HG02973 (cell line): ENCODE measurements around the gene NSMCE1.

ENCODE experiments used
- ATAC-seq: cut with Tn5 transposase; IDR thresholded peaks from one replicate; pipeline ENCODE4 v1.9.1; 2021; ENCODE audit warnings: moderate library complexity; ENCODE audit not compliant: unreplicated experiment

The NSMCE1 gene

DNA sequence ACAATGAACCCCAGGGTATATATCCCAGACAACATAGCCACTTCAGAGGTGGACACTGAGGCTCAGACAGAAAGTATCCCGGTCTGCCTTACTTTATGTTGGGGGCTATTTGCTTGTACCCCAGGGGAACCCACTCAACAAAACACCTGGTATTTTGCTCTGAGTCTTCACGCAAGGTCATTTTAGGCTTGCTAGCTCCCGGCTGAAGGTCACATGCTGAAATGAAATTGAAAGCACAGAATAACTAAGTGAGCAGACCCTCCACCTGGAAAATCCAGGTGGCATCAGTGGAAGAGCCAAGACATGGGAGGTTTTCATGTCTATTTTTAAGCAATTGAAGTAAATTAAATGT is 69.4 kb downstream of the NSMCE1 start:
- ATAC-seq = no peak

DNA sequence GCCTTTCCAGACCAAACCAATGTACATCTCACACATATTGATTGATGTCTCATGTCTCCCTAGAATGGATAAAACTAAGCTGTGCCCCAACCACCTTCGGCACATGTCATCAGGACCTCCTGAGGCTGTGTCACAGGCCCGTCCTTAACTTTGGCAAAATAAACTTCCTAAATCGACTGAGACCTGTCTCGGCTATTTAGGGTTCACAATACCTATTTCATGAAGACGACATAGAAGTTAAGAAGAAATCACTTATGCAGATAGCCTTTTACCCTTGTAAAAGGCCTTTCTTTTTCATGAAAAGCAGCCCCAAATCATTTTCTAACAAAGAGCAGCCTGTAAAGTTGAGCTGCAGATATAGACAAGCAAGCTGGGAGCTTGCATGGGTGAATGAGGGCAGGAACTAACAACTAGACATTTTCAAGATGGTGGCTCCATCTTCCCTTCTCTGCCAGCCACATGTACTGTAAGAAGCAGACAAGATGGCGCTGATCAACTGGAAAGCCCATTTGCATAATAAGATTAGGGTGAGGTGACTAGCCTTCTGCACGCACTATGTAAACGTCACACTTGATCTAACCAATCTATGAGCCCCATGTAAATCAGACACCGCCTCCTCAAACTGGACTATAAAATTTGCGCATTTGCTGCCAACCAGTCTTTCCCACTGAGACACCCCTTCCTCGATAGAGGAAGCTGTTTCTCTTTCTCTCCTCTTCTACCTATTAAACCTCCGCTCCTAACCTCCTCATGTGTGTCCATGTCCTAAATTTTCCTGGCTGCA is 69.9 kb downstream of the NSMCE1 start:
- no peak for ATAC-seq

DNA sequence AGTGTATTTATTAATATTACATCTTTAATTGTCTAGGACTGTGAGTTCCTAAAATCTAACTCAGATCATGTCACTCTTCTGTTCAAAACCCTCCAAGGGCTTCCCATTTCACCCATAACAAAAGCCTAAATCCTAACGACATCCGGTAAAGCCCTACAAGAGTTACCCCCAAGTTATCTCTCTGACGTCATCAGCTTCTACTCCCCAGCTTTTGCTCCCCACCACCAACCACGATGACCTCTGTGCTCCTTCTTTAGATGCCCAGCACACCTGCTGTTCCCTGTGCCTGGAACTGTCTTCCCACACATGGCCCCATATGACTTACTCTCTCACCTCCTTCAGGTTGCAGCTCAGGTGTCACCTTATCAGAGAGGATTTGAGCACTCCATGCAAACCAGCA is 71.6 kb downstream of the NSMCE1 start:
- ATAC-seq = no peak

DNA sequence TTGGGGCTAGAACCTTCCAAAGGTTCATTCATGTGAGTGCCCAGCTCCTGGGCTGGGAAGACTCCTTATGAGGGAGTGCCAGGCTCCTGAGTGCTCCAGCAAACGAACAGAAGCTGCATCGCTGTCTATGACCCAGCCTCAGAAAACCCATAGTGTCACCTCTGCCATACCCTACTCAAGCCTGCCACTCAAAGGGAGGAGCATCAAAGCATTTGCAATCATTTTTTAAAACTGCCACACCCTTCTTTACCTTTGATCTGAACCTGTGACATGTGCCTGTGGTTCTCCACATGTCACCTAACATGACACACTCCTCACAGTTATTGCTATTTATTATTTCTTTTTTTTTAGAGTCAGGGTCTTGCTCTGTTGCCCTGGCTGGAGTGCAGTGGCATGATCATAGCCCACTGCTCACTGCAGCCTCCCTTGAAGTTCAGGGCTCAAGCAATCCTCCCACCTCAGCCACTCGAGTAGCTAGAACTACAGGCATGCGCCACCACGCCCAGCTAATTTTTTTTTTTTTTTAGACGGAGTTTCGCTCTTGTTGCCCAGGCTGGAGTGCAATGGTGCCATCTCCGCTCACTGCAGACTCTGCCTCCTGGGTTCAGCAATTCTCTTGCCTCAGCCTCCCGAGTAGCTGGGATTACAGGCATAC is 72.5 kb downstream of the NSMCE1 start:
- ATAC-seq = no peak

DNA sequence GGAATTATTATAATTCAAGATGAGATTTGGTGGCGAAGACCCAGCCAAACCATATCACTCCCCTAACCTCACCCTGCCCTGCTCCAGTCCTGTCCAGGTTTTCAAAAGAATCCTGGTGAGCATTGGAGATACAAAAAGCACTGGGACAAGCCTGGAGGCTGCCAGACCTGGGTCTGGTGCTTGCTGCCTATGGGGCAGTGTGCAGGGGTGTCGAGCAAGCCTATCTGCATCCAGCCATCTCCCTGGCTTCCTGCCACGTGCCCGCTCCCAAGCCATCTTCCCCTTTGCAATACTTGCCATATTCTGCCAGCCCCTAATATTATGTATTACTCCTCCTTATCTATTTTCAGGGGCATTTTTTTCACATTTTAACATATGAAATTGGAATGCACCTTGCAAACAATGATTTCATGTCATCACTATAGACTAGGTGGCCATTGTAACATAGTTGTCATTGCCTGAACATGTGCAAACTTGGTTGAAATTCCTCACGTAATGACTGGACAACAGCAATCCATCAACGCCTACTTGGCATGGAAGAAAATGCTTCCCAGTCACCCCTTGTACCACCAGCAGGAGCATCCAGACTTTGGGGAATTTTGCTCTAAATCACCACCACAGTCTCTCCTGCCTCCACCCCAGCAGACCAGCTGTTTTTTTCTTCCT is 73.4 kb downstream of the NSMCE1 start:
- no peak for ATAC-seq

DNA sequence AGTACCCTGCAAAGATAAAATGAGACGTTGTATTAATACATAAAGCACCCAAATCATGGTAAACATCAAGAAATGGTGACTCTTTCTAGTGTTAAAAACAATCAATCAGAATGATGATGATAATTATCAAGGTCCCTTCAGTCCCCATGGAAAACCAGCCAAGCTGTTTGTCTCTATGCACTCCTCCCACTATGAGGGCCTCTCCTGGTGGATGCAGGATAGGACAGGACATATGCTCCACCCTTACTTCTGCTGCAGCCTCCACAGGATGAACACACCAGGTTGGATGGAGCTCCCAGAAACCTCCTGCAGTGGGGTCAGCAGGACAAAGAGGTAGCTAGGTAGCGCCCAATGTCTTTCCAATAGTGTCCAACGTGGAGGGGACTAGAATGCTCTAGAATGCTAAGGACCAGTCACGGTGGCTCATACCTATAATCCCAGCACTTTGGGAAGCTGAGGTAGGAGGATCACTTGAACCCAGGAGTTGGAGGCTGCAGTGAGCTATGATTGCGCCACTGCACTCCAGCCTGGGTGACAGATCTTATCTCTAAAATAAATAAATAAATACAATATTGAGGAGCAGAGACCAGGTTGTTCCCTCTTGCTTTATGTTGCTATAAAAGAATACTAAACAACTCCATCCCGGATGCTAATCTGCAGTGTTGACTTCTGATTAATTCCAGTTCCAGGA is 75.1 kb downstream of the NSMCE1 start:
- ATAC-seq = no peak

DNA sequence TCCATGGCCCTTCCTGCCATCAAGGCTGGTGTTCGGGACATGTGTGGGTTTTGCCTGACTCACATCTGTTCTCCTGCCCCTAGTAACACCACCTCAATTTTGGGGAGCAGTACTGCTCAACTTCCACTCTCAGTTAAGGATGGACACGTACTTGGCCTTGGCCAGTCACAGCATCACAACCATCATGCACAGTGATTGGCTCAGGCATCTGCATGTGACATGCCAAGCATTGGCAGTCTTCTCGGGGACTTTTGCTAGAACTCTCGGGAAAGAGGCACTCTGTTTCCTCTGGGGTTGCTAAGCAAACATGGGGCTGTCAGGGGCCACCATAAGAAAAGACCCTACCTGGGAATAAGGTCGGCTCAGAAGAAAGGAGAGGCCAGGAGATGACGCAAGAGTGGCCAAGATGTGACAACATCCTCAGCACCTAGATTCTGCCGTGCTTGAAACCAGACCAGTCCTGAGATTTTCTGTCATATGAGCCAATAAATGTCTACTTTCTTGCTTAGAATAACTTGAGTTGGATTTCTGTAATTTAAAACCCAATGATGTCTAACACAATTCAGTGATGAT is 77.1 kb downstream of the NSMCE1 start:
- ATAC-seq = no peak

DNA sequence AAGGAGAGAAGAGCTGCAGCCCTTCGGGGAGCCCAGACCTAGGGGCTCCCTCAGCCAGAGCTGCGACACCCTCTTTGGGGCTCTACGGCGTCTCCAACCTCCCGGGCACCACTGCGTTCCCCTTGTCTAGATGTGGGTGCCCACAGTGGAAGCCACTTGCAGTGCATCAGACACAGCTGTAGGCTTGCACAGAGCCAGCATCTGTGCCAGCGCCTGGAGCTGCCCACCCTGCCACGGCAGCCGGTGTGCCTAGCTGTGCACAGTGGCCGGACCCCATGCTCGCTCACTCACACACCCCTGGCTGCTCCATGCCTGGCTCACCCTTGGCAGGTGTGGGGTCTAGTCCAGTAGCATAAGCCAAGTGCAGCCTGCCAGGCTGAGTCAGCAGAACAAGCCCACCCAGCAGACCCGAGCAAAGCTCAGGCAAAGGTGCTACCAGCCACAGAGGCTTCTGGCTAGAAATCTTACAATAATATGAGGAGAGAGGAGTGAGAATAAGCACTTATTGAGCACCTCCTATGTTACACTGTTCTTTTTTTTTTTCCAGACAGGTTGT is 78.2 kb downstream of the NSMCE1 start:
- ATAC-seq = no peak

DNA sequence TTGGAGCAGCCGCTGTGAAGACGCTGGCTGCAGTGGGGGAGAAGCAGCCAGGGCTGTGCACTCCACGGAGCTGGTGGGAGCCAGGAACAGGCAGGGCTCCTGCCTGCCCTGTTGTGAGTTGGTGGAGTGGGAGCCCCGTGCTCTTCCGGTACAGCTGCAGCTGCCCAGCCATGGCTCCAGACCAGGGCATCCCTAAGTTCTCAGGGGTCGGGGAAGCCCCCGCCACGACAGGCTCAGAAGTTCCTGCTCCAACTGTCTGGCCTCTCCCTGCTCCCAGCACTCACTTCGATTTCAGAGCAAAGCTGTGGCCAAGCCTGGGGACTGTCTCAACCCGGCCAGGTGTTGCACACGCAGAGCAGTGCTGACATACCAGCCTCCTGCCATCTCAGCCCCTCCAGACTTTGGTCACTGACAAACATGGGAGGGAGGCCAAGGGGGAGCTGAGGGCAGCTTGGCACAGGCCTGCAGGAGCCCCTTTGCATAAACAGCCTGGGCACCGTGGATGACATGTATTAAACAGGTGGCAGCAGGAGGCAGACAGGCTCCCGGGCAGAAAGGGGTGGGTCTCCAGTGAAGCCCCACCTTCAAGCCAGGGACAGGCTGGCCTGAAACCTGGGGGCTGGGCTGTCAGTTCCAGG is 79.1 kb downstream of the NSMCE1 start:
- ATAC-seq = no peak

DNA sequence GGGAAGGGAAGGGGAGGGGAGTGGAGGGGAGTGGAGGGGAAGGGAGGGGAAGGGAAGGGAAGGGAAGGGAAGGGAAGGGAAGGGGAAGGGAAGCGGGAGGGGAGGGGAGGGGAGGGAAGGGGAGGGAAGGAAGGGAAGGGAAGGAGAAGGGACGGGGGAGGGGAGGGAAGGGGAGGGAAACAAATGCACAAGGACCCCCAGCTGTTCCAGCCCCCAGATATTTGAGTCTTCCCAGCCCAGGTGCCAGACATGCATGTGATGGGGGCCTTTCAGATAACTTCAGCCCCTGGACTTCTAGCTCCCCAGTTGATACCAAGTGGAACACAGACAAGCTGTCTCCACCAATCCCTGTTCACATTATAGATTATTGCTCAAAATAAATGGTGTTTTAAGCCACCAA is 79.9 kb downstream of the NSMCE1 start:
- no peak for ATAC-seq

DNA sequence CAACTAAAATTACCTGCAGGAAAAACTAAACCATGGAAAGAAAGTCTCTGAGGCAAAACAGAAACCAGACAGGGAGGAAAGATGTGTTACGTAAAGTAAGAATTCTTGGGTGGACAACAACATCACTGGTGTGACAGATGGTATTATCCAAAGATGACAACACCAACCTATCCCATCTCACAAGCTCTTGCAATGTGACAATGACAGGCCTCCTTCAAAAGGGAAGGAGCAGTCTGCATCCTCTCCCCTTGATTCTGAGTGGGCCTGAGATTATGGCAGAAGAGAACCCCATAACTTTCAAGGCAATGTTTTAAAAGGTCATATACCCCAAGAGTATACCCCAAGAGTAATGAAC is 82.8 kb downstream of the NSMCE1 start:
- ATAC-seq = no peak

DNA sequence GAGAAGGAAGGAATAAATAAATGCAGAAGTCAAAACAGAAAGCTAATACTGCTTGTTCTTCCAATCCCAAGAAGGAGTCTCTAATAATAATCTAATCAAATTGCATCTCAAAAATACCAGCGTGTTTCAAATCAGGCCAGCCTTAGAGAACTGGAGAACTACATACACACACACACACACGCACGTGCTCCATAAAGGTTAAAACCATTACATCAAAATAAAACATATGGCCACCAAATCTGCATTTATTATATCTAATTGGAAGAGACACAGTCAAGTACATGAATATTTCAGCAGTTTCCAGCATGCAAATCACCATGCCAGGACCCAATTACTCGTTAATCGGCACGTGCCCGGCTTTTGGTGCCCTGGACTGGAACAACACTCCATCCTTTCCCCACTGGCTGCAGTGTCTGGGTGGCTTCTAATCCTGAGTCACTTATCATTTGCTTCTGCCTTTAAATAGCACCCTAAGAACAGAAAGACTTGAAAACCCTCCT is 85.6 kb downstream of the NSMCE1 start:
- no peak for ATAC-seq

DNA sequence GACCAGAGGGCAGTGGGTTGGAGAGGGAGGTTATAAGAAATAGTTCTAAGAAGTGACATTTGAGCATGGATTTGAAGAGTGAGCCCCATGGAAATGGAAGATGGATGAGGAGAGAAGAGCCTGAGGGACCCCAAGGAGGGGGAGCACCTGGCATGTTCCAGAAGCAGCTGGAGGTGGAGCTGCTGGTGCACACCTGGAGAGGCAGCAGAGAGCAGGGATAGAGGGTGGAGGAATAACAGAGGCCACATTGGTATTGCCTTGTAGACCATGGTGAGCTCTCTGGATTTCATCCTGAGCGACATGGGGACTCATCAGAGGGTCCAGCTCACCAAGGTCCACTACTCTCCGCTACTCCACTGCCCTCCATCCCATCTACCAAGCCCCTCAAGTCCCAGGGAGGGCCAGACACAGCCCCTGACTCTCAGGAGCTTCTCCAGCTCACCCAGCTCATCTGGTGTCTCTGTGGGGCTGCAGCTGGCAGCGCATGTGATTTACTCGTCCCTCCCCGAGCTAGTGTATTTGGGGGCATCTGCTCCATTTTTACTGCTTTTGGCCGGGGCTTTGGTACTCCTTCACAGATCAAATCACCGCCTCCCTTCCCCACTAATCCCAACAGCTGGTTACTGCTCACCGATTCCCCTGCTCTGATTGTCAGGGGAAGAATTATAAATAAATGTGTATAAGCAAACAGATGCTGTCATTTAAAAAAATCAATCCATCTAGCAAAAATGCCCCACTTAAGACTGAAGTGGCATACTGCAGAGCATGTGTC is 87.4 kb downstream of the NSMCE1 start:
- ATAC-seq = no peak

DNA sequence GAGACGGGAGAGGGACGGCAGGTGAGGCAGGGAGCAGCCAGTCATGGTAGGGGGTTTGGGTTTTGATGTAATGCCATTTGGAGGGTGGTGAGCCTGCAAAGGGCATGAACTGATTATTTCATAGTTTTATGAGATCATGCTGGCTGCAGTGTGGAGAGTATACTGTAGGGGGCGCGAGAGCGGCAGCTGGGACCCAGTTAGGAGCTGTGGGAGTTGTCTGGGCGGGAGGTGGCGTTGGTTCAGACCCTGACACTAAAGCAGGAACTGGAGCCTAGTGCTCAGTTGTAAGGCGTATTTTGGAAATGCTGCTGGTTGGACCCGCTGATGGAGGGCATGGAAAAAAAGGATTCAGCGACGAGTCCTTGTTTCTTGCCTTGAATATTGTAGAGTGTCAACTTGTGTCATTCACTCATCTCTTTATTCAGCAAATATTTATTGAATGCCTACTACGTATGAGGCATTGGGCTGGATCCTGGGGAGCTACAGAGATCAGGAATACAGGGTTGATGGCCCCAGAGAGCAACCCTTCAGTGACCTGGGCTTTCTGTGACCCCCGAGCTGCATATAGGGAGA is 89.0 kb downstream of the NSMCE1 start:
- peak; percentile 72 for ATAC-seq

DNA sequence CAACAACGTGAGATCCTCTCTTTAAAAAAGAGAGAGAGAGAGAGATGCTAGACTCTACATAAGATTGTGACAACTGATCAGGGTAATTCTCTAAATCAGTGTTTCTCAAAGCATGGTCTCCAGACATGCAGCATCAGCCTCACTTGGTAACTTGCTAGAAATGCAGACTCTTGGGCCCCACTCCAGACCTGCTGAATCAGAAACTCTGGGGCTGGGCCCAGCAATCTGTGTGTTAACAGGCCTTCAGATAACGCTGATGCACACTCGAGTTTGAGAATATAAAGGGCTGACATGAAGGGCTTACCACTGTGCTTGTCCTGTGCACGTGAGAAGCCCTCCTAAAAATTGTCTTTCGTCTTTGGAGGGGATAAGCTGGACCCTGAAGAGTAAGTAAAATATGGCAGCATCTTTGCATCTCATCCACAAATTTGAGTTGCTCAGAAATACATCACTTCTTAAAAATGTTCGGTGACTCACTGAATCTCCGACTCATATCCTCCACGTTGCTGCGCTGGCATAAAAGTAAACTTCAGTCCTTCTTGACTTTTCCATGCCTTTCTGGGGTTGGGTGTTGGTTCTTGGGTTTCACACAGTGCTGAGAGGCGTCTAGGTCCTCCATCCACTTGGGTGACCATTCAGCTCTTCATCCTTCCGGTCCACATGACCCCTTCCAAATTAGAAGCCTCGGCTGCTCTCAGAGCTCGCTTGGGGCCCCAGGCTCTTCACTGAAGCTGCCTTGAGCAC is 91.4 kb downstream of the NSMCE1 start:
- no peak for ATAC-seq

DNA sequence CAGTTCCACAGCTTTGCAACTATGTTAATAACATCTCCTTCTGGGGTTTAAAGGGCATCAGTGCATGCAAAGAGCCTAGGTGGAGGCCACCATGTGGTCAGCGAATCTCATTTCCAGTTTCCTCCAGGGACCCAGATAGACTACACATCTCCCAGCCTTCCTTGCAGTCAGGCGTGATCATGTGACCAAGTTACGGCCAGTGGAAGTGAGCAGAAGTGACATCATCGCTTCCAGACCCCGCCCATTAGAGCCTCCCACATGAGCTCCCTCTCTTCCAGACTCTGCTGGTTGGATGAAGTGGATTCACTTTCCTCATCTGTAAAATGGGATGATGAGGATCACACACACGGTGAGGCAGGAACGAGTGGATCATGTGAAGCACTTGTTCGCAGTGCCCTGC is 92.7 kb downstream of the NSMCE1 start:
- ATAC-seq = no peak
